GM10847 (cell line): ENCODE data around the gene KCNMA1.

Experiments used
- POLR2A ChIP-seq: IDR thresholded peaks from 2 replicates; pipeline ENCODE4 v1.6.1; 2011; ENCODE audit not compliant: insufficient read length; ENCODE audit errors: extremely low read depth

The KCNMA1 gene

DNA sequence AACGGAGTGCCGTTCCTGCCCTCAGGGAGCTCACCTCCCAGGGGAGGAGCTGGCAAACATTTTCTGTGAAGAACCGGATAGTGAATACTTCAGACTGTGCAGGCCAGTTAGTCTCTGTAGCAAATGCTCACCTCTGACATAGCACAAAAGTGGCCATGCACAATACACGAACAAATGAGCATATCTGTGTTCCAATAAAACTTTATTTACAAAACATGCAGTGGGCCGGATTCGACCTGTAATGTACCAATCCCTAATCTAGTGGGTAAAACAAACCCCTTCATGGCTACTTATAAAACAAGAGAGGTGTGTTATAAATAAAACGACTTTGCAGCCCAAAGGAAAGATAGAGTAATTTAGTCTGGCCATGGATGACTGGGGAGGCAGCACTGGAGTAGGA is 48.7 kb downstream of the KCNMA1 start:
- no peak for TF ChIP-seq POLR2A

DNA sequence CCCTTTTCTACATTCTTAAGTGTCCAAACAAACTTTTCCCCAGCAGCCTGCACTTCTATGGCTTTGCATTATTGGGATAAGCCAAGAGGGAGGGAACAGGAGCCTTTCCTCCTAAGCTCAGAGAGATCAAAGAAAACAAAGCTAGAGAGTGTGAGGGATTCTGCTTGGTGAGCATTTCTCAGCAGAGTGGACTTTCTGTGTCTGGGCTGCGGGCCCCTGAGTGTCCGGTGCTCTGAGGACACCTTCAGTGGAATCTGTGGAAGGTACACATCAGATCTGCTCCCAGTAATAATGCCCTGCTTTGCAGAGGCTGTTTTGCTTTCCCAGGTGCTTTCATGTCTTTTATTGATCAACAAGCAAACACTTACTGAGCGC is 50.2 kb downstream of the KCNMA1 start:
- TF ChIP-seq POLR2A = no peak

DNA sequence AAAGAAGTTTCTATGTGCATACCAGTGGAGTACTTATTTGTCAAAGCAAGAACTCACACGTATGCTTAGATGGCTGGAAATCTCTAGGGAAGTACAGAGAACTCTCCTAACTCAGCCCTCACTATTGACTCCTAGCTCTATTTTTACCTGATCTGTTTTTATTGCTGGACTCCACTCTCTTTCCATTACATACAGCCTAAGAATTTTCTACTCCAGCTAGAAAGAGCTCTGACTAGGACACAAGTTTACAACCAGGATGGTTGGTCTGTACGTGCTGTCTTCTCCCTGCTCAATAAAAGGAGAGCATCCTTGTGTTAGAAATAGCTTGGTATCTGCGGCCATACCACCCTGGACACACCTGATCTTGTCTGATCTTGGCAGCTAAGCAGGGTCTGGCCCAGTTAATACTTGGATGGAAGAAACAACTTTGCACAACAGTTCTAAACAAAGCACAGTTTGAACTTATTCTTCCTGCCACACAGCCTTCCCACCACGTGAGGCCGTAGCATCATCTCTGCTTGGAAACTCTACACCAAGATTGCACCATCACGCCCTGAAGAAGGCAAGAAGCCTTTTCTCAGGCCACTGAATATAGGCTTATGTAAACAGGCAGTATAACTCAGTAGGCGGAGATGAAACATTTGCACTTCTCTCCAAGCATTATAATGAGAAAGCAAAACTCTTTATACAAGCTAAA is 50.7 kb downstream of the KCNMA1 start:
- TF ChIP-seq POLR2A = no peak

DNA sequence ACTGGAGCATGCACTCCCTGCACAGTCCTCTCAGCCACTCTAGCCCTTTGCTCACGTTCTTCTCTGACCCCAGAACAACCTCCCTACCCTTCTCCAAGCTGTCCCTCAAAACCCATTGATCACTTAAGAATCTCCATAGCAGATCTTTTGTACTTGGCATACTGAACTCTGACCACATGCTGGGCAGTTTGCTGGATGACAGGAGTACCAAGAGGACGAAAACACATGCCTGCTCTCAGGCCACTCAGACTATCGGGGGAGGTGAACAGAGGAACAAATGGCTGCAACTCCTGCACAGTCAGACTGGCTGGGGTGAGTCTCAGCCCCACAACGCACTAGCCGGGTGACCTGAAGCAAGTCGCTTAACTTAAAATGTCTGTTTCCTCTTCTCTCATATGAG is 52.7 kb downstream of the KCNMA1 start:
- TF ChIP-seq POLR2A = no peak

DNA sequence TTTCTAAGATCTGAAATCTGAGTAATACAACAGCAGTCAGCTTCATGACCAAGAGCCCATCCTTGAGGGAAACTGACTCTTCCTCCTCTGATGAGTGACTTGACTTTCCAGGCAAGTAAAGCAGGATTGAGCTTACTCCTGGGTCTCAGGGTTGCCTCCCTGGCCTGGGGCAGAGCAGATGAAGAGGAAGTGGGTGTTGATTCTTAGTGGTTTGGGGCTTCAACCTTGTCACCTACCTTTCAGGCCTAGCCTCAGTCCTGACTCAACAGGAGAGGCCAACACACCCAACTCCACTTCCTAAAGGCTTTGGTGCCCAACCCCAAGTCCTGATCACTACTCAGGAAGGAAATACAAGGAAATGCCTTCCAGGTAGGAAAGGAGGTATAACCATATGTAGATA is 54.1 kb downstream of the KCNMA1 start:
- no peak for TF ChIP-seq POLR2A

DNA sequence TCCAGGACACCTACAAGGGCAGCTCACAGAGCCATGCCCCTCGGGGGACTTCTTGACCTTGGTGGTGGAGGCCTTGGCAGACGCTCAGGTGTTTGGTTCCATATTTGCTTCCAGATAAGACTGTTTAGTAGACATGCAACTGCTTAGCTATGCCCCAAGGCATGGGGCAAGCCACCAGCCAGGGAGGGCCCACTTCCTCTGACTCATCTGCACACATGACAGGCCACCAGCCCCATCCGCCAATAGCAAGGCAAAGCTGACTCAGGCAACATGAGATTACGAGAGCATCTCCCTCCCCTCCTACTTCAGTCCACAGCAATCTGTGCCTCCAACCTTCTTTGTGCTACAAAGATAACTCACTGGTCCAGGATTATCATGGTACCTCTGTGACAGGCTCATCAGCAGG is 54.9 kb downstream of the KCNMA1 start:
- TF ChIP-seq POLR2A = no peak

DNA sequence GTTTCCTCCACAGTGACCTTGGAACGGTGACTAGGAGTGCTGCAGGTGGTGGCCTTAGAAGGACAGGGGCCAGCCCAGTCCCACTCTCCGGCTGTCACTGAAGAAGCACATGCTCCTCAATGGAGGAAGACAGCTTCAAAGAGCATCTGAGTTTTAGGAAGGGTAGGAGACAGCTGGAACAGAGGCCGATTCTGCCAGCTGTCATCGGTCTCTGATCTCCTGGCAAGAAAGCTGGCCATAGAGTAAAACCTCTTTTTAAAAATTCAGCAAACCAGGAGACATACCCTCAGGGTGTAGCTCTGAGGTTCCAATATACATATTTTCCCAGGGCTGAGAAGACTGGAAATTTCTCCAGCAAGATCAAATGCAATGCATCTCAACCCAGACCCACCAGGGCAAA is 55.9 kb downstream of the KCNMA1 start:
- TF ChIP-seq POLR2A = no peak

- no peak for TF ChIP-seq POLR2A
Measured at GRCh38 chr10:77580482-77580881, 57.1 kb downstream of the KCNMA1 start.

DNA sequence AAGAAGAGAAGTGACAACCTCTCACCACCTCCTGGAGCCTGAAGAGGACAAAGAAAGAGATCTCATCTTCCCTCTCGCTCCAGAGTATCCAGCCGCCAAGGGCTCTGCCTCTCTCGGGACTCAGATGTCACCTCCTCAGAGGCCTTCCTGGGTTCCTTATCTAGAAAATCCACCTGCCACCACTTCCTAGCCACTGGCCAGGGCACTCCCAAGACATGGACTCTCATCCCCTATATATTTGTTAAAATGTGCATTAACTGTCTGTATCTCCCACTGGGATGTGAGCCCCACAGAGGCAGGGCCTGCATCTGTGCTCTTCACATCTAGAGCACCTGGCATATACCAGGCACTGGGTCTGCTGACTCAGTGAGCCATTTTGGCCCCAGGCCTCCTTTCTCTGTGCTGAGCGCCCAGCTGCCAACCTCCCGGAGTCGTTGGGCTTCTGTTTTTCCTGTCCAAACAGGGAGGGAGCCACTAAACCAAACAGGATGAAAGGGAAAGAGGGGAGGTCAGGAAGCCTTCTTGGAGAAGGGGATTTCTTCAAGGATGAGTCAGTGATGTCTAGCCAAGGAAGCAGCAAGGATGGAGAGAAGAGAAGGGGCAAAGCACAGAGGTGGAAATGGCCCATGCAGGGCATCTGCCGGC is 58.9 kb downstream of the KCNMA1 start:
- TF ChIP-seq POLR2A = no peak

GRCh38 chr10:77577666-77578229 is 59.9 kb downstream of the KCNMA1 start:
- no peak for TF ChIP-seq POLR2A

DNA sequence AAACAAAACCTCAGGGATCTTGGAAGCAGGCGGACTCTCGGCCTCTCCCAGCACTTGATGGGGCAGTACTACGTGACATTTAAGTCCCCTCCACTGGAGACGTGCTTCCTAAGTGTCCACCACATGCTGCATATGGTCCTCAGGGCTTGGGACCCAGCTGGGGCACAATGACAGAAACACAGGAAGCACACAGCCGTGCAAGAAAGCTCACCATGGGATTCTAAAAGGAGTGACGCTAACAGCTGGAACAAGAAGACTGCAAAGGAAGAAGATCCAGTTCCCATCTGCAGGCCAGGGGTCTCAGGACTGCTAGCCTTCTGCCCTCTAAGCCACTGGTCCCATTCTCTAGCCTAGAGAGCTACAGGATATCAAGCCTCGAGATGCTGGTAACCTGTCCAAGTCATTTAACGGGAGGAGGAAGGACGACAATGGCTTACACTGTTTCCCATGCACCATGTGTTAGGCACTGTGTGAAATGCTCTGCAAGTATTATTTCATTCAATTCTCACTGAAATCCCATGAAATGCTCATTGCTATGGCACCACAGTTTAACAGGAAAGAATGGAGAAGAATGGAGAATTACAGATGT is 61.1 kb downstream of the KCNMA1 start:
- TF ChIP-seq POLR2A = no peak

DNA sequence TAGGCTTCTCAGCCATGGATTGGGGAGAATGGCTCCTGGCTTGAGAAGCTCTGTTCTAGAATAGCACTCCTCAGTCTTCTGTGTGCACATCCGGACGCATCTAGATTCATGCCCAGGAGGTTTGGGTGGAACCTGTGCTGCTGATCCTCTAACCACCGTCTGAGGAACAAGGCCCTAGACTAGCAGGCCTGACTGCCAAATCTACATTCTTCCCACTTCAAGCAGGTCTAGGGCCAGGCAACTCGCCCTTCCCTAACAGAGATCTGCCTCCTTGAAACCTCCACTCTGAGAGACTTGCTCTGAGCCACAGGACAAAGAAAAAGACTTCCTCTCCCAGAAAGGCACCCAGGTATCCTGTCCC is 61.6 kb downstream of the KCNMA1 start:
- no peak for TF ChIP-seq POLR2A

DNA sequence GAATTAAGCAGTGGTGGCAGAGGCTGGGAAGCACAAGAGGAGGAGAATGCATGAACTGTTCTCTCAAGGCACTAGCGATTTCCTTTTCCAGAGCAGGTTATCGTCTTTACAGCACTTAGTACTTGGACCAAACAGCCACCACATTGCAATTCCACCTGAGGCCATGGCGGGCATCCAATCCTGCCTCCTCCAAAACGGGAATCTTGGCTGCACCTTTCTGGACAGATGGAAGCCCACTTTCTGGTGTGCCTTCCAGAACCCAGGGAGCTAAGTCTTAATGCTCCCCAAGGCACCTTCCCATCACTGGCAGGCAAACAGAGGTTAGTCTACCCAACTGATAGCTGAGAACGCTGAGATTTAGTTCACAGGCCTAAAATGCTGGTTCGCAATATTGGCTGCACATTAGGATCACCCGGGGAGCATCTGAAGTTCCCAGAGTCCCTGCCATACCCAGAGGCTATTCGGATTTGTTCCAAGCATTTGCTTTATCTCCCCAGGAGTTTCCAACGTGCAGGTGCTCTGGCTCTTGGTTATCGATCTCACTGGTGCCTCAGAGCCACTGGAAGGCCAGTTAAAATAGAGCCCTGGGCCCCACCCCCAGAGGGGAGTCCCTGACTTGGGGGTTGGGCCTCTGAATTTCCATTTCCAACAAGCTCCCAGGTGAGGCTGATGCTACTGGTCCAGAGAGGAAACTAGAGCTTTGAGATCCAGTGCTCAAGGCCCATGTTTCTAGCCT is 62.2 kb downstream of the KCNMA1 start:
- no peak for TF ChIP-seq POLR2A

GRCh38 chr10:77574438-77574837 is 63.2 kb downstream of the KCNMA1 start:
- TF ChIP-seq POLR2A = no peak

GRCh38 chr10:77571490-77571889 is 66.1 kb downstream of the KCNMA1 start:
- no peak for TF ChIP-seq POLR2A

GRCh38 chr10:77566914-77567566 is 70.6 kb downstream of the KCNMA1 start:
- no peak for TF ChIP-seq POLR2A

- no peak for TF ChIP-seq POLR2A
Measured at GRCh38 chr10:77566236-77566635, 71.4 kb downstream of the KCNMA1 start.
